H1 (cell line): ENCODE data around the gene HIGD2A. TPM values are rescaled to one million over a fixed set of nuclear protein-coding genes. Genes with fewer than 3 reads are reported as not detected.

Experiments used
- CTCF ChIA-PET: fragments of 300-600 bp; sonication (Branson Sonifier 250); formaldehyde crosslinking; loops from one replicate; lab custom pipeline; 2021; ENCODE audit not compliant: partially characterized antibody; lab: Charles Lee
- POLR2A ChIA-PET: fragments of 300-600 bp; sonication (Branson Sonifier 250); formaldehyde crosslinking; loops from one replicate; lab custom pipeline; 2021; ENCODE audit warnings: inconsistent platforms; ENCODE audit not compliant: partially characterized antibody; lab: Charles Lee
- DNase-seq, 2 experiments: peaks; one replicate each; pipeline versions ENCODE4 v3.0.0 to v3.0.0-alpha.2; 2010 to 2022; ENCODE audit warnings: low spot score in 2 of 2, low read depth in 1 of 2, mixed read lengths in 1 of 2
- FAIRE-seq: peaks from 2 replicates; lab custom pipeline; 2011; peaks lifted over from hg19 to GRCh38; lab: Jason Lieb, UNC
- H2AFZ ChIP-seq: 2 replicates; pipeline ENCODE4 v1.8.1; 2012; ENCODE audit warnings: low read length, inconsistent platforms
- H2AK5ac ChIP-seq: 2 replicates; pipeline ENCODE4 v1.6.1; 2013; ENCODE audit warnings: low read depth, low read length
- H2BK120ac ChIP-seq: replicated peaks from 2 replicates; pipeline ENCODE3; 2013; ENCODE audit warnings: low read depth, low read length, inconsistent platforms
- H2BK12ac ChIP-seq: 2 replicates; pipeline ENCODE4 v1.6.1; 2013; ENCODE audit warnings: low read depth, low read length
- H2BK15ac ChIP-seq: 2 replicates; pipeline ENCODE4 v1.6.1; 2013; ENCODE audit warnings: low read length
- H2BK20ac ChIP-seq: 2 replicates; pipeline ENCODE4 v1.6.1; 2013; ENCODE audit warnings: low read length
- H2BK5ac ChIP-seq: 2 replicates; pipeline ENCODE4 v1.6.1; 2013; ENCODE audit warnings: low read depth, low read length
- H3K14ac ChIP-seq: 2 replicates; pipeline ENCODE4 v1.6.1; 2013; ENCODE audit warnings: inconsistent platforms; ENCODE audit not compliant: insufficient read length
- H3K18ac ChIP-seq: 2 replicates; pipeline ENCODE4 v1.6.1; 2013; ENCODE audit warnings: low read length; ENCODE audit errors: extremely low read depth
- H3K23ac ChIP-seq: 2 replicates; pipeline ENCODE4 v1.6.1; 2013; ENCODE audit warnings: inconsistent platforms; ENCODE audit not compliant: insufficient read length
- H3K23me2 ChIP-seq: 2 replicates; pipeline ENCODE4 v1.6.1; 2013; ENCODE audit warnings: low read depth, low read length
- H3K27ac ChIP-seq: 2 replicates; pipeline ENCODE4 v1.6.1; 2011; ENCODE audit warnings: low read depth, low read length, inconsistent platforms
- H3K27me3 ChIP-seq, 4 experiments: replicated peaks in 1 of 4; 1 replicate in 1 of 4; 2 replicates in 3 of 4; pipeline versions ENCODE4 v1.6.1 to v1.8.1; 2011 to 2013; ENCODE audit warnings: low read length in 3 of 4, mild to moderate bottlenecking in 3 of 4, inconsistent platforms in 2 of 4, mixed read lengths in 2 of 4, moderate library complexity in 1 of 4; ENCODE audit not compliant: control insufficient read depth in 3 of 4, insufficient read depth in 3 of 4; ENCODE audit errors: extremely low read depth in 1 of 4
- H3K36me3 ChIP-seq, 4 experiments: 2 replicates each; pipeline versions ENCODE4 v1.6.1 to v1.8.1; 2011 to 2013; ENCODE audit warnings: mild to moderate bottlenecking in 4 of 4, low read length in 3 of 4, moderate library complexity in 2 of 4, control low read depth in 1 of 4, inconsistent platforms in 1 of 4; ENCODE audit not compliant: insufficient read depth in 4 of 4, control insufficient read depth in 2 of 4
- H3K4ac ChIP-seq: replicated peaks from 2 replicates; pipeline ENCODE3; 2013; ENCODE audit warnings: low read length, low read depth, mixed read lengths, inconsistent platforms; ENCODE audit not compliant: insufficient read length
- H3K4me1 ChIP-seq, 4 experiments: replicated peaks in 1 of 4; 1 replicate in 1 of 4; 2 replicates in 3 of 4; pipeline versions ENCODE4 v1.6.1 to v1.8.1; 2011 to 2013; ENCODE audit warnings: low read length in 3 of 4, inconsistent platforms in 2 of 4, mixed read lengths in 1 of 4; ENCODE audit not compliant: insufficient read depth in 4 of 4, control insufficient read depth in 3 of 4
- H3K4me2 ChIP-seq, 2 experiments: 2 replicates each; pipeline versions ENCODE4 v1.6.1 to v1.8.1; 2011 to 2013; ENCODE audit warnings: low read depth in 2 of 2, low read length in 2 of 2, control low read depth in 1 of 2, inconsistent platforms in 1 of 2, mild to moderate bottlenecking in 1 of 2; ENCODE audit not compliant: insufficient read depth in 1 of 2
- H3K4me3 ChIP-seq, 4 experiments: fragments of 200-600, 300-600 bp in 1 of 4; sonication (generic), shearing (Covaris generic), sonication (Bioruptor Twin) in 1 of 4; 2 replicates each; pipeline versions ENCODE4 v1.5.1 to v1.8.1; 2011 to 2016; ENCODE audit warnings: low read length in 4 of 4, low read depth in 3 of 4, control low read depth in 2 of 4, inconsistent platforms in 2 of 4, mild to moderate bottlenecking in 2 of 4, mixed read lengths in 1 of 4, moderate library complexity in 1 of 4; ENCODE audit not compliant: insufficient read depth in 2 of 4; ENCODE audit errors: extremely low read depth in 1 of 4
- H3K56ac ChIP-seq: replicated peaks from 2 replicates; pipeline ENCODE3; 2013; ENCODE audit warnings: low read depth, mild to moderate bottlenecking, mixed read lengths, low read length, inconsistent platforms; ENCODE audit not compliant: insufficient read length
- H3K79me1 ChIP-seq: 2 replicates; pipeline ENCODE4 v1.6.1; 2013; ENCODE audit warnings: low read depth, low read length, control low read depth
- H3K79me2 ChIP-seq, 2 experiments: 2 replicates each; pipeline versions ENCODE4 v1.6.1 to v1.8.1; 2012 to 2013; ENCODE audit warnings: low read length in 2 of 2, mild to moderate bottlenecking in 2 of 2, inconsistent platforms in 1 of 2; ENCODE audit not compliant: insufficient read depth in 2 of 2, control insufficient read depth in 1 of 2
- H3K9ac ChIP-seq, 4 experiments: replicated peaks in 1 of 4; 1 replicate in 1 of 4; 2 replicates in 3 of 4; pipeline versions ENCODE4 v1.6.1 to v1.8.1; 2011 to 2013; ENCODE audit warnings: low read depth in 3 of 4, low read length in 3 of 4, control low read depth in 2 of 4, mild to moderate bottlenecking in 2 of 4, moderate library complexity in 2 of 4, inconsistent platforms in 1 of 4; ENCODE audit errors: extremely low read depth in 1 of 4
- H3K9me3 ChIP-seq, 2 experiments: 2 replicates each; pipeline versions ENCODE4 v1.6.1 to v1.8.1; 2012 to 2013; ENCODE audit warnings: mild to moderate bottlenecking in 2 of 2, moderate library complexity in 2 of 2, control low read depth in 1 of 2, inconsistent platforms in 1 of 2, low read depth in 1 of 2, low read length in 1 of 2, mixed read lengths in 1 of 2; ENCODE audit not compliant: insufficient read depth in 2 of 2
- H4K20me1 ChIP-seq, 2 experiments: replicated peaks in 1 of 2; 2 replicates each; pipeline versions ENCODE3 to v1.8.1; 2011 to 2013; ENCODE audit warnings: inconsistent platforms in 2 of 2, low read length in 2 of 2, mild to moderate bottlenecking in 1 of 2; ENCODE audit not compliant: insufficient read depth in 2 of 2, control insufficient read depth in 1 of 2
- H4K5ac ChIP-seq: 2 replicates; pipeline ENCODE4 v1.6.1; 2013; ENCODE audit warnings: low read length, low read depth, mixed read lengths, inconsistent platforms; ENCODE audit not compliant: insufficient read length
- H4K8ac ChIP-seq: 2 replicates; pipeline ENCODE4 v1.8.0; 2013; ENCODE audit warnings: mild to moderate bottlenecking, moderate library complexity, low read length, inconsistent platforms; ENCODE audit not compliant: insufficient read depth; ENCODE audit errors: extremely low read depth
- H4K91ac ChIP-seq: replicated peaks from 2 replicates; pipeline ENCODE3; 2013; ENCODE audit warnings: low read length, mixed read lengths, inconsistent platforms; ENCODE audit not compliant: insufficient read length
- BRCA1 ChIP-seq: IDR thresholded peaks from 2 replicates; pipeline ENCODE4 v1.6.1; 2012; ENCODE audit warnings: low read depth, low read length, improper control_type of control experiment
- CBX5 ChIP-seq: fragments of 300-800, 300-1000 bp; sonication (generic); IDR thresholded peaks from 2 replicates; pipeline ENCODE4 v1.7.1; 2016; ENCODE audit warnings: antibody characterized with exemption, low read length, low read depth
- E2F6 ChIP-seq: IDR thresholded peaks from 2 replicates; pipeline ENCODE4 v1.6.1; 2012; ENCODE audit warnings: inconsistent platforms
- EP300 ChIP-seq, 2 experiments: IDR thresholded peaks; 1 replicate in 1 of 2; 2 replicates in 1 of 2; pipeline ENCODE4 v1.6.1; 2011 to 2012; ENCODE audit warnings: low read depth in 2 of 2, low read length in 2 of 2, mild to moderate bottlenecking in 2 of 2, borderline replicate concordance in 1 of 2, inconsistent platforms in 1 of 2, moderate library complexity in 1 of 2
- POLR2A ChIP-seq, 2 experiments: IDR thresholded peaks; 1 replicate in 1 of 2; 2 replicates in 1 of 2; pipeline ENCODE4 v1.6.1; 2011; ENCODE audit warnings: low read depth in 2 of 2, low read length in 2 of 2, mild to moderate bottlenecking in 2 of 2; ENCODE audit errors: control extremely low read depth in 1 of 2
- POLR2AphosphoS5 ChIP-seq: IDR thresholded peaks from 2 replicates; pipeline ENCODE4 v1.6.1; 2011; ENCODE audit warnings: low read depth, low read length
- RFX5 ChIP-seq: IDR thresholded peaks from 2 replicates; pipeline ENCODE4 v1.6.1; 2011; ENCODE audit warnings: low read depth, low read length, improper control_type of control experiment, borderline replicate concordance
- RXRA ChIP-seq: IDR thresholded peaks from 2 replicates; pipeline ENCODE4 v1.6.1; 2011; ENCODE audit warnings: low read depth, mild to moderate bottlenecking, low read length, moderate library complexity; ENCODE audit not compliant: insufficient read depth
- SIX5 ChIP-seq: IDR thresholded peaks from 2 replicates; pipeline ENCODE4 v1.6.1; 2011; ENCODE audit warnings: mild to moderate bottlenecking, low read depth, low read length
- TAF1 ChIP-seq: IDR thresholded peaks from 2 replicates; pipeline ENCODE4 v1.6.1; 2011; ENCODE audit warnings: mild to moderate bottlenecking, low read depth, low read length
- TCF12 ChIP-seq: IDR thresholded peaks from 2 replicates; pipeline ENCODE4 v1.6.1; 2011; ENCODE audit warnings: low read depth, mild to moderate bottlenecking, low read length
- YY1 ChIP-seq: IDR thresholded peaks from 2 replicates; pipeline ENCODE4 v1.6.1; 2011; ENCODE audit warnings: low read depth, mild to moderate bottlenecking, low read length
- ZNF274 ChIP-seq: IDR thresholded peaks from 2 replicates; pipeline ENCODE4 v1.7.0; 2012; ENCODE audit warnings: low read length, borderline replicate concordance; ENCODE audit errors: extremely low read depth
- WGBS, 2 experiments: shearing (Covaris generic) in 1 of 2; methylation state at CpG; one replicate each; pipeline versions ENCODE4 v1.1.6 to v1.1.7; 2013 to 2015; ENCODE audit warnings: low lambda C conversion rate in 2 of 2, mixed read lengths in 2 of 2, inconsistent platforms in 1 of 2, low coverage in 1 of 2, missing lambda C conversion rate in 1 of 2; ENCODE audit not compliant: insufficient replicate concordance in 2 of 2, insufficient coverage in 1 of 2, insufficient read length in 1 of 2; ENCODE audit errors: extremely low coverage in 1 of 2, missing lambda C conversion rate in 1 of 2; 5-methylcytosine and 5-hydroxymethylcytosine counted together
- polyA plus RNA-seq, 7 experiments: library from polyadenylated mRNA; depleted of rRNA in 3 of 7; stranded (reverse) in 5 of 7; unstranded in 2 of 7; fragments of >200 nt in 5 of 7; fragments of 200-250 nt in 2 of 7; gene quantifications; 1 replicate in 5 of 7; 2 replicates in 1 of 7; 4 replicates in 1 of 7; pipeline versions ENCODE4 v1.2.1 to v1.2.3, GENCODE V29; 2011 to 2013; ENCODE audit warnings: missing spikeins in 2 of 7, mixed read lengths in 2 of 7
- total RNA-seq: library from RNA; stranded (reverse); fragmentation: NEBNext Ultra II Directional; extraction: Animal tissue kit (Norgen Biotek cat#: 25700); gene quantifications from 2 replicates; pipeline ENCODE4 v1.2.1, GENCODE V29; 2021

HIGD2A gene
- total and polyA plus RNA-seq, 2 of the 8 experiments (the other 6 are each of a cell fraction or from before 2014, with no cell fraction given) = 95.5 to 264 TPM

- no peaks in the 10 kb centered on the region for H3K79me2 ChIP-seq
- no peaks in the 10 kb centered on the region for H4K20me1 ChIP-seq
- no peak overlapping the region for H3K14ac ChIP-seq
- CTCF ChIA-PET = interaction anchor here (0.7 to 1.1 kb wide), 2 partner anchors 13 to 38 kb away, joined by 3 to 4 read pairs; no protein-coding TSS in a partner anchor
- FAIRE-seq = no peak
- no peak overlapping the region for H3K23ac ChIP-seq
- H3K18ac ChIP-seq = no peak overlapping the region
- H2AK5ac ChIP-seq = no peak overlapping the region
- no peak overlapping the region for H3K27ac ChIP-seq
- H3K4ac ChIP-seq = no peak overlapping the region
- no peak overlapping the region for H2BK120ac ChIP-seq
- POLR2A ChIA-PET = interaction anchor here (1.8 kb wide), 1 partner anchor 13 kb away, joined by 5 read pairs; no protein-coding TSS in a partner anchor
- no peaks in the 10 kb centered on the region for H3K23me2 ChIP-seq
- no peaks in the 10 kb centered on the region for H3K9me3 ChIP-seq
- H3K9ac ChIP-seq = no peak overlapping the region
- H2BK12ac ChIP-seq = no peak overlapping the region
- DNase-seq = no peak
- no peak overlapping the region for H3K56ac ChIP-seq
- peaks cover 8 to 24% (median 20%) of the 10 kb centered on the region in 4 experiments for H3K36me3 ChIP-seq
- no peaks in the 10 kb centered on the region for H3K79me1 ChIP-seq
- no peak overlapping the region for H2AFZ ChIP-seq
- no peak overlapping the region for H4K5ac ChIP-seq
- H3K27me3 ChIP-seq = no peaks in the 10 kb centered on the region
- H3K4me3 ChIP-seq = no peak overlapping the region
- no peak overlapping the region for H2BK5ac ChIP-seq
- H2BK20ac ChIP-seq = no peak overlapping the region
- WGBS, 2 experiments = 92% methylated on average over 2 of the region's 2 CpGs; no CpG with 5 or more reads in 1 of the 2 experiments
- H4K8ac ChIP-seq = no peak overlapping the region
- H2BK15ac ChIP-seq = no peak overlapping the region
- no peak overlapping the region for H4K91ac ChIP-seq
- no peaks in the 10 kb centered on the region for H3K4me1 ChIP-seq
- no peak overlapping the region for H3K4me2 ChIP-seq
- TF ChIP-seq RFX5 (no peak), POLR2A (IDR thresholded peaks at IDR 0.05; ENCODE audit: control extremely low read depth in 1 of 2, low read depth in 2 of 2, low read length in 2 of 2) (no peak), SIX5 (no peak), CBX5 (no peak), E2F6 (no peak), BRCA1 (no peak), EP300 (IDR thresholded peaks at IDR 0.05; ENCODE audit: borderline replicate concordance in 1 of 2, low read depth in 2 of 2, low read length in 2 of 2) (no peak), POLR2AphosphoS5 (no peak), TAF1 (no peak), YY1 (no peak), TCF12 (no peak), ZNF274 (no peak), RXRA (no peak)
Observed at GRCh38 chr5:176341325-176342157, 47.0 kb upstream of the HIGD2A start.
